Activated CD4-positive, alpha-beta T cell treated with anti-CD3 and anti-CD28 coated beads for 36 hours (primary cell): Measurements from ENCODE around the gene PTPRG. TPM values are rescaled to one million over a fixed set of nuclear protein-coding genes. Genes with fewer than 3 reads are reported as not detected.

Experiments
- ATAC-seq: fragments of 200-7000 bp; cut with Tn5 transposase; one replicate; pipeline ENCODE4 v1.10.0; 2021; ENCODE audit warnings: mild to moderate bottlenecking, moderate library complexity
- CTCF ChIA-PET: fragments of 350-600 bp; sonication (Branson Sonifier 250); formaldehyde crosslinking; loops from one replicate; lab custom pipeline; 2021; ENCODE audit warnings: antibody characterized with exemption; lab: Charles Lee
- POLR2A ChIA-PET: fragments of 350-600 bp; sonication (Branson Sonifier 250); formaldehyde crosslinking; loops from one replicate; lab custom pipeline; 2021; ENCODE audit warnings: antibody characterized with exemption, inconsistent platforms; lab: Charles Lee
- DNase-seq: peaks from one replicate; pipeline ENCODE4 v3.0.0-alpha.2; 2020
- H3K27ac Mint-ChIP-seq: one replicate; pipeline ENCODE4 v1.8.0; 2021; ENCODE audit warnings: mixed read lengths
- H3K27me3 Mint-ChIP-seq: one replicate; pipeline ENCODE4 v1.8.0; 2021; ENCODE audit warnings: mixed read lengths
- H3K36me3 Mint-ChIP-seq: one replicate; pipeline ENCODE4 v1.8.0; 2021; ENCODE audit warnings: low read depth, mixed read lengths
- H3K4me1 Mint-ChIP-seq: one replicate; pipeline ENCODE4 v1.8.0; 2021; ENCODE audit warnings: mixed read lengths
- H3K4me3 Mint-ChIP-seq: one replicate; pipeline ENCODE4 v1.8.0; 2021; ENCODE audit warnings: mild to moderate bottlenecking, moderate library complexity, mixed read lengths
- H3K9me3 Mint-ChIP-seq: one replicate; pipeline ENCODE4 v1.8.0; 2021; ENCODE audit warnings: low read depth, mixed read lengths
- intact Hi-C, 2 experiments: fragments of 100-400 bp; cut with DNase I in 1 of 2; cut with micrococcal nuclease in 1 of 2; formaldehyde crosslinking; loops; one replicate each; pipeline versions ENCODE4 v1.14.2 to v1.15.1; 2022 to 2024; cut with DNase I, micrococcal nuclease
- total RNA-seq, 2 experiments: library from RNA; stranded (reverse); gene quantifications; one replicate each; pipeline ENCODE4 v1.2.3, GENCODE V29; 2021

PTPRG gene
- total RNA-seq, 2 experiments from 2014 or later: 0.32 to 0.33 TPM

DNA sequence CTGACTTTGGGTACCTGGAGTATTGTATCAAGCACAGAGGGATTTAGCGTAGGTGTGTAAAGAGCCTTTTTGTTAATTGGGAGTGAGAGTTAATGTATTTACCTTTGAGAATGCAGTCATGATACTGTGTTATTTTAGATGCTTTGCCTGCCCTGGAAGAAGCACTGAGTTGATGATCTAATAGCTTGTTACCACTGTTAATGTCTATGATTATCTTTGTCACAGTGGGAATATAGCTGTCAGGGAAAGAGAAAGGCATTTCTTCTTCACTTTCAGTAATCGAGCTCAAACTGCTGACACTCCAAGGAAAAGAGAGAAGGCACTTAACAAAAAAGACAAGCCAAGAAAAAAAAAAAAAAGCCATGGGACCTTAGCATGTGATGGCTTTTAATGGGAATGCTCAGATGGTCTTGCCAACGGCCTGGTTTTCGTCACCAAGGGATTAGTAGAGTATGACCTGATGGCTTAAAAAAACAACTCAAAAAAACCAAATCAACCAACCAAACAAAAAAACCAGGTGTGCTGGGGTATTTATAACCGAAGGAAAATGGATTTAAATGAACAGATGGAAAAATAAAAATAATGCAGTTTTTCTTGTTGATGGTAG lies 387.4 kb downstream of the PTPRG start:
- H3K36me3 Mint-ChIP-seq: no peaks in the 10 kb centered on the region
- no peaks in the 10 kb centered on the region for H3K4me1 Mint-ChIP-seq
- ATAC-seq: no peak
- no peak overlapping the region for H3K4me3 Mint-ChIP-seq
- intact Hi-C loops: no loop called here
- no peaks in the 10 kb centered on the region for H3K27me3 Mint-ChIP-seq
- CTCF ChIA-PET: no interaction called here
- H3K9me3 Mint-ChIP-seq: no peaks in the 10 kb centered on the region
- DNase-seq: no peak
- H3K27ac Mint-ChIP-seq: no peak overlapping the region
- POLR2A ChIA-PET: no interaction called here

DNA sequence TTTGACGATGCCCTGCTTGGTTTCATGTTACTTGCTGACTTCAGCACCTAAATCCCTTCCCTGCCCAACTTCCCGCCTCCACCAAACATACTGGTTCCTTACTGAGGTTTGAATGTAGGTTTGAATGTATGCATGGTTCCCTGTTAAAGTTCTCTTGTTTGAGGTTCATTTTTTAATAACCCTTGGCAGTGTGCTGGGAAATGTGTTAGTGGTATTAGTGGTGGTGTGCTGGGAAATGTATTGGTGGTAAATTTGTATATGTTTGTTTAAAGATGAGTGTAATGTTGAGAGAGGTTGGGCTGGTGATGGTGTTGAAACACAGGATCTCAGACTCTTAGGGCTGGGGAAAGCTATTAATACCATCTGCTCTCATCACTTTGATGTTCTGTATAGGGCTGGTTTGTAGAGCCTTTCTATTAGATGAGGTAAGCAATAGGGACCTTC lies 392.7 kb downstream of the PTPRG start:
- H3K36me3 Mint-ChIP-seq: no peaks in the 10 kb centered on the region
- POLR2A ChIA-PET: no interaction called here
- CTCF ChIA-PET: no interaction called here
- no peak for DNase-seq
- no peaks in the 10 kb centered on the region for H3K4me1 Mint-ChIP-seq
- no peaks in the 10 kb centered on the region for H3K9me3 Mint-ChIP-seq
- ATAC-seq: no peak
- H3K27me3 Mint-ChIP-seq: no peaks in the 10 kb centered on the region
- H3K4me3 Mint-ChIP-seq: no peak overlapping the region
- H3K27ac Mint-ChIP-seq: no peak overlapping the region
- intact Hi-C loops: no loop called here

GRCh38 chr3:61955483-61955882 lies 394.1 kb downstream of the PTPRG start:
- POLR2A ChIA-PET: no interaction called here
- CTCF ChIA-PET: no interaction called here
- Mint-ChIP-seq H3K27ac (no peak overlapping the region), H3K9me3 (no peaks in the 10 kb centered on the region), H3K4me1 (no peaks in the 10 kb centered on the region), H3K36me3 (no peaks in the 10 kb centered on the region), H3K27me3 (peaks cover 3% of the 10 kb centered on the region), H3K4me3 (no peak overlapping the region)
- intact Hi-C loops: no loop called here
- no peak for ATAC-seq
- no peak for DNase-seq

GRCh38 chr3:61956236-61956635 lies 394.9 kb downstream of the PTPRG start:
- Mint-ChIP-seq H3K9me3 (no peaks in the 10 kb centered on the region), H3K27ac (no peak overlapping the region), H3K27me3 (peaks cover 3% of the 10 kb centered on the region), H3K36me3 (no peaks in the 10 kb centered on the region), H3K4me1 (no peaks in the 10 kb centered on the region), H3K4me3 (no peak overlapping the region)
- POLR2A ChIA-PET: no interaction called here
- CTCF ChIA-PET: interaction anchor here (0.6 to 1.6 kb wide), 2 partner anchors 10 to 1196 kb away, joined by 4 to 5 read pairs; no protein-coding TSS in a partner anchor
- intact Hi-C loops: no loop called here
- ATAC-seq: no peak
- DNase-seq: no peak

GRCh38 chr3:61957259-61957658 lies 395.9 kb downstream of the PTPRG start:
- intact Hi-C loops: no loop called here
- Mint-ChIP-seq H3K4me1 (no peaks in the 10 kb centered on the region), H3K4me3 (no peak overlapping the region), H3K27ac (no peak overlapping the region), H3K27me3 (peaks cover 3% of the 10 kb centered on the region), H3K9me3 (no peaks in the 10 kb centered on the region), H3K36me3 (no peaks in the 10 kb centered on the region)
- ChIA-PET POLR2A (no interaction called here), CTCF (interaction anchor here (1.6 kb wide), 1 partner anchor 11 kb away, joined by 5 read pairs; no protein-coding TSS in a partner anchor)
- ATAC-seq (no peak), DNase-seq (no peak)

DNA sequence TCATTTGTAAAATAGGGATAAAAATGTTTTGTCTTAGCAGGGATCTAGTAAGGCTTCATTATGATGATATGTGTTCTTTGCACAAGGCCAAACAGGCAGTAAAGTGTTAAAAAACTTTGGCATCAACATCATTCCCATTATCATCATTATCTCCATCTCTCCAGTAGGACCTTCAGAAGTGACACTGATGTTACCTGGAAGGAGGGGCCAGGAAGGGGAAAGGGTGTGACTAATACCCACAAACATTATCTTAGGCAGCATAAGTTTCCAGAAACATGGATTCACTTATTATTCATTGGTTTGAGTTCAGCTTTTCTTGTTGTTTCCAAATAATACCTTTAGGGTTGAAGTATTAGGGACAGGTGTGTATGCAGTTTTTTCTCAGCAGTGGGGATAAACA lies 399.6 kb downstream of the PTPRG start:
- DNase-seq (no peak), ATAC-seq (no peak)
- Mint-ChIP-seq H3K4me1 (no peaks in the 10 kb centered on the region), H3K27ac (no peak overlapping the region), H3K27me3 (peaks cover 3% of the 10 kb centered on the region), H3K4me3 (no peak overlapping the region), H3K36me3 (no peaks in the 10 kb centered on the region), H3K9me3 (no peaks in the 10 kb centered on the region)
- CTCF ChIA-PET: no interaction called here
- POLR2A ChIA-PET: no interaction called here
- intact Hi-C loops: no loop called here

DNA sequence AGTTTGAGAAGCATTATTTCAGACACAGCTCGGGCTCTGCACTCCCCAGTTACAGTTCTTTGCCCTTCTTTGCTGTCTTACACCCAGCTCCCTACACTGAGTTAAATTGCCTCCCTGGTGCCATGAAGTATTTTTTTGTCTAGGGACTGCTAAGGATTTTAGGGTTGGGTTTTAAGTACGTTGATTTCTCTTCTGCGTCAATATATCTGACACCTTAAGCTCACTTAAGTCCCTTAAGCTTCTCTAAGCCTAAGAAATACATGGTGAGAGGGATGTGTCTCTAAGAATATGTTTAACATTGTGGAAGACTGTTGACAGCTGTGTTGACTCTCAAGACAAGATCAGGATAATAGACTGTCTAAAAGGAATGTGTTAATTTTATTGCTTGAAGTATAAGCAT lies 400.5 kb downstream of the PTPRG start:
- no peaks in the 10 kb centered on the region for H3K9me3 Mint-ChIP-seq
- no peak for ATAC-seq
- H3K4me3 Mint-ChIP-seq: no peak overlapping the region
- H3K27me3 Mint-ChIP-seq: peaks cover 3% of the 10 kb centered on the region
- H3K4me1 Mint-ChIP-seq: no peaks in the 10 kb centered on the region
- ChIA-PET POLR2A (no interaction called here), CTCF (no interaction called here)
- no peak overlapping the region for H3K27ac Mint-ChIP-seq
- no peaks in the 10 kb centered on the region for H3K36me3 Mint-ChIP-seq
- no peak for DNase-seq
- intact Hi-C loops: no loop called here

DNA sequence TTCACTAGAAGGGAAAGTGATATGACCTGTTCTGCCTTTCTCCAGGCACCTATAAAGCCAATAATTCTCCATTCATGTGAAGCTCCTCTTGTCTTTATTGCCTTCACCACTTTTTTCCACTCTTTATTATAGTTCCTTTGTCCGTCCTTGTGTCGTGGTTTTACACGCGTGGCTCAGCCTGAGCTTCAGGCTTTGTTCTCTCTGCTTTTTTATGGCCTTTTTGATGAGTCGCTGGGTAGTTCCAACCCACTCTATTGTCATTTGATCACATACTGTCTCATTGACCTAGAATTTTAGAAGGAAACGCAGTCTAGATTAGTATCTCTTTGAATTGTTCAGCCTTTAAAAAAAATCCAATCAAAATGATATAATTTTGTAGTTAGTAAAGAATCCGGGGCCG lies 403.2 kb downstream of the PTPRG start:
- intact Hi-C loops: no loop called here
- H3K9me3 Mint-ChIP-seq: no peaks in the 10 kb centered on the region
- ChIA-PET POLR2A (no interaction called here), CTCF (no interaction called here)
- H3K4me3 Mint-ChIP-seq: no peak overlapping the region
- no peaks in the 10 kb centered on the region for H3K36me3 Mint-ChIP-seq
- H3K27me3 Mint-ChIP-seq: peaks cover 3% of the 10 kb centered on the region
- ATAC-seq (no peak), DNase-seq (no peak)
- H3K4me1 Mint-ChIP-seq: no peaks in the 10 kb centered on the region
- H3K27ac Mint-ChIP-seq: no peak overlapping the region

DNA sequence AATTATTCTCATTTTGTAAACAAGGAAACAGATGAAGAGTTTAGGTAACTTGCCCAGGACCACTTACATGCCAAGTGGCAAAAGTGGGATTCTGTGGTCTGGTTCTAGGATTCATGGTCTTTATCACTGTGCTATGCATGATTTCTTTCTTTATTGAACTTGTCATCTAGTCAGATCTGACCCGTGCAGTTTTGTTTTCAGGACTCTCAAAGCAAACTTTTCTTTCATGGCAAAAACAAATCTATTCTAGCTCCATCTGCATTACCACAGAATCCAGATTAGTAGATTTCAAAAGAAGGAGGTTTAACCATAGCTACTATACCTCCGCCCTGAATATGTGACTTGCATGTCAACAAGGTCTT lies 404.4 kb downstream of the PTPRG start:
- ATAC-seq: no peak
- no peaks in the 10 kb centered on the region for H3K4me1 Mint-ChIP-seq
- no peak overlapping the region for H3K27ac Mint-ChIP-seq
- POLR2A ChIA-PET: no interaction called here
- DNase-seq: no peak
- no peaks in the 10 kb centered on the region for H3K9me3 Mint-ChIP-seq
- no peaks in the 10 kb centered on the region for H3K27me3 Mint-ChIP-seq
- intact Hi-C loops: no loop called here
- no peak overlapping the region for H3K4me3 Mint-ChIP-seq
- H3K36me3 Mint-ChIP-seq: no peaks in the 10 kb centered on the region
- CTCF ChIA-PET: interaction anchor here (0.6 kb wide), 2 partner anchors 30 to 33 kb away, joined by 3 read pairs; no protein-coding TSS in a partner anchor

DNA sequence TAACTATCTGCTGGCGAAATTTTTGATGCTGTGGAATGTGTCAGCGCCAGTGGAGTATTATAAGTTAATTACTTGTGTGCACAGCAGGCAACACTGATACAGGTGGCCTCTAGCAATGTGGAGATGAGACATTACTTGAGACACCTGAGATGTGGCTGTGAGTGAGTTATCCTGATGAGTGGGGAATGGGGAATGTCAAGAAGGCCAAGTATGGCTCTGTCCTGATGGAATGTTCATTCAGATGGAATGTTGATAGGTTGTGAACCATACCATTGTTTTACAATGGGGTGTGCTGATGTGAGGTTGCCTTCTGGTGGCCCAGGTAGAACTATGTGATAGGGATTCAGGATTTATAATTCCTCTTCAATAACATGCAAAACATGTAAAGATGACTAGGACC lies 404.8 kb downstream of the PTPRG start:
- no peak overlapping the region for H3K4me3 Mint-ChIP-seq
- ChIA-PET POLR2A (no interaction called here), CTCF (interaction anchor here (0.6 kb wide), 1 partner anchor 30 kb away, joined by 3 read pairs; no protein-coding TSS in a partner anchor)
- no peak overlapping the region for H3K27ac Mint-ChIP-seq
- no peaks in the 10 kb centered on the region for H3K4me1 Mint-ChIP-seq
- ATAC-seq (no peak), DNase-seq (no peak)
- intact Hi-C loops: no loop called here
- no peaks in the 10 kb centered on the region for H3K27me3 Mint-ChIP-seq
- no peaks in the 10 kb centered on the region for H3K9me3 Mint-ChIP-seq
- H3K36me3 Mint-ChIP-seq: no peaks in the 10 kb centered on the region

GRCh38 chr3:61967019-61967418 lies 405.6 kb downstream of the PTPRG start:
- Mint-ChIP-seq H3K4me1 (no peaks in the 10 kb centered on the region), H3K36me3 (no peaks in the 10 kb centered on the region), H3K27me3 (no peaks in the 10 kb centered on the region), H3K27ac (no peak overlapping the region), H3K9me3 (no peaks in the 10 kb centered on the region), H3K4me3 (no peak overlapping the region)
- POLR2A ChIA-PET: no interaction called here
- ATAC-seq (no peak), DNase-seq (no peak)
- CTCF ChIA-PET: no interaction called here
- intact Hi-C loops: no loop called here

DNA sequence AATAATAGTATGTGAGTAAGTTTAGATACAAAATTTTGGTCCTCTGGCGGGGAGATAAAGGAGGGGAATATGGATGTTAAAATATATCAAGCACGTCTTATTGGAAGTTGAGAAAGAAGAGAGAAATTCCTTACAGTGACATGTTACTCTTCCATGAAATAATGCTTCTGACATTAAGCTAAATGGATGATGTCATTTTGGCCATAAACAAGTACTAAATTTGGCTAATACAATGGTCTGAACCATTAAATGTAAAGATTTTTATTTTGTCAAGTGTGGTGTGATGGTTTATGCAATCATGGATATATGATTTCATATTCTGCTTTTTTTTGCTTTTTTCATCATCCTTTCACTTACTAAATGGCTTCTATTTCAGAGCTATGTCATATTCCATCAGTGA lies 406.6 kb downstream of the PTPRG start:
- Mint-ChIP-seq H3K9me3 (no peaks in the 10 kb centered on the region), H3K36me3 (no peaks in the 10 kb centered on the region), H3K4me3 (no peak overlapping the region), H3K27ac (no peak overlapping the region), H3K27me3 (no peaks in the 10 kb centered on the region), H3K4me1 (no peaks in the 10 kb centered on the region)
- POLR2A ChIA-PET: no interaction called here
- DNase-seq (no peak), ATAC-seq (no peak)
- intact Hi-C loops: no loop called here
- CTCF ChIA-PET: no interaction called here
